ENCODE results near the gene CHIA.

DNA sequence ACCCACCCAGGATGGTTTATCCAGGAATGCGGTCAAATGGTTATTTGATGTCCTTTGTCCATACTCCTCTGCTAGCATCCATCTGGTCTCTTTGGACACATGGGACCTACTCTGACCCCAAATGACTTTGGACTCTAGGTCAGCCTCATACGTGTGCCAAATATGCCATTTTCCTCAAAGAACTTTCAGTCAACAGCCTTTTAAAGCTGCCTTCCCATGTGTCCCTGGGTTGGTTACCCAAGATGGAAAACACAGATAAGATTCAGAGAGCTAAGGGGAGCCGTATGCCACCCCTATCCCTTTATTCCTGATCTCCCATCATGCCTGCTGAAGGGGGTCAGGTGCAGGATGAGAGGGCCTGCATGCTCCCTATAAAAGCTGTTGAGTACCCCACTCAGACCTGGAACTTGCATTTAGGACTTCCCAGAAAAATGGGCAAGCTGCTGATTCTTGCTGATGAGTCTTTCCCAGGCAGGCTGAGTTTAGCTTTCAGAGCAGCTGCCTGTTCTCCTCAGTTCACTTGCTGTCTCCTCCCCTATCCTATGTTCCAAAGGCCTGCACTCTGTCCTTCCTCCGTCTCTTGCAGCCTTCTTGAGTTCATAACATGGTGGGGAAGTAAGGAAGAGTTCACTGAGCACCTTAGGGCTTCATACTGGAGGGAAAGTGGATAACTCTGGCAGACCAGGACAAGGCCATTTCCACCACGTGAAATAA lies 43.4 kb upstream of the CHIA start:
- TF ChIP-seq ELF4 (IDR thresholded peaks at IDR 0.05) = no peak
- no peak for TF ChIP-seq LEF1 (IDR thresholded peaks at IDR 0.05; ENCODE audit: borderline replicate concordance)
- no peak for TF ChIP-seq FOXA1 (IDR thresholded peaks at IDR 0.05)
- TF ChIP-seq HDGF (IDR thresholded peaks at IDR 0.05; ENCODE audit: borderline replicate concordance) = no peak
- TF ChIP-seq FOXK2 (IDR thresholded peaks at IDR 0.05) = no peak
- TF ChIP-seq SP1 (IDR thresholded peaks at IDR 0.05) = no peak
- TF ChIP-seq BHLHE40 (IDR thresholded peaks at IDR 0.05; ENCODE audit: borderline replicate concordance) = no peak
- no peak for TF ChIP-seq L3MBTL2 (conservative IDR thresholded peaks at IDR 0.05)
- TF ChIP-seq TARDBP (IDR thresholded peaks at IDR 0.05) = no peak
- no peak for TF ChIP-seq FOXM1 (IDR thresholded peaks at IDR 0.05; ENCODE audit: borderline replicate concordance)
- TF ChIP-seq SUZ12 (IDR thresholded peaks at IDR 0.05) = no peak
- no peak for TF ChIP-seq ARNT (IDR thresholded peaks at IDR 0.05)
- TF ChIP-seq ZNF384 (IDR thresholded peaks at IDR 0.05) = no peak
- TF ChIP-seq, protein P1, sequence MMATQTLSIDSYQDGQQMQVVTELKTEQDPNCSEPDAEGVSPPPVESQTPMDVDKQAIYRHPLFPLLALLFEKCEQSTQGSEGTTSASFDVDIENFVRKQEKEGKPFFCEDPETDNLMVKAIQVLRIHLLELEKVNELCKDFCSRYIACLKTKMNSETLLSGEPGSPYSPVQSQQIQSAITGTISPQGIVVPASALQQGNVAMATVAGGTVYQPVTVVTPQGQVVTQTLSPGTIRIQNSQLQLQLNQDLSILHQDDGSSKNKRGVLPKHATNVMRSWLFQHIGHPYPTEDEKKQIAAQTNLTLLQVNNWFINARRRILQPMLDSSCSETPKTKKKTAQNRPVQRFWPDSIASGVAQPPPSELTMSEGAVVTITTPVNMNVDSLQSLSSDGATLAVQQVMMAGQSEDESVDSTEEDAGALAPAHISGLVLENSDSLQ (IDR thresholded peaks at IDR 0.05) = no peak

All from HEK293T (cell line).